Activated CD4-positive, alpha-beta T cell treated with anti-CD3 and anti-CD28 coated beads, Interleukin-10, Interleukin-2, amounts not matched to agents 100 ng/mL and 50 ng/mL, durations not matched to agents 16 hours and 8 hours (primary cell): ENCODE measurements around the gene SCGB1D1.
"Not testable (repeated sequence)": the region's sequence is repeated elsewhere in the genome, so short reads cannot be mapped to it uniquely, and the experiment has no call there.

ENCODE experiments used
- DNase-seq: peaks from one replicate; pipeline ENCODE4 v3.0.0-alpha.2; 2020

SCGB1D1 gene

GRCh38 chr11:62169448-62169847, 20.6 kb upstream of the SCGB1D1 start:
- DNase-seq: no peak

GRCh38 chr11:62169935-62170334, 20.1 kb upstream of the SCGB1D1 start:
- DNase-seq: no peak

DNA sequence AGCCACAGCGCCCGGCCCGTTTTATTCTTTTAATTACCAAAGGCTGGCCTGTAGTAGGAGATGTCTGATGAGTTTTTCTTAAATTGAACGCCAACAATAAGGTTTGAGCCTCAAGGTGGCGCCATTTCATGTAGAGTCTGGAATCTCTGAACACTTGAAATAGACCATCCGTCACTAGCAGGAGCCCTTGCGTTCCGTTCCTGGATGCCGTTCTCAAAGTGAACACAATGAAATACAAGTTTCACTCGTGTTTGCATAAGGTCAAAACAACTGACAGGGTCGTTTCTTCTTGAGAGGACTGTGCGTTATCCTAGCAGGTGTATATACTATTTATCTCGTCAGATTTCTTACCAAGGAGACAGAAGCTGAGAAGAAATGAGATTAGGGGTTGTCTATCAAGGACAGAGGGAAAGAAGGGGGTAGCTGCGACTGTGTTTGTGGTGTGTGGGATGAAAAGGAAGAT, 18.7 kb upstream of the SCGB1D1 start:
- DNase-seq: peak; percentile 78

DNA sequence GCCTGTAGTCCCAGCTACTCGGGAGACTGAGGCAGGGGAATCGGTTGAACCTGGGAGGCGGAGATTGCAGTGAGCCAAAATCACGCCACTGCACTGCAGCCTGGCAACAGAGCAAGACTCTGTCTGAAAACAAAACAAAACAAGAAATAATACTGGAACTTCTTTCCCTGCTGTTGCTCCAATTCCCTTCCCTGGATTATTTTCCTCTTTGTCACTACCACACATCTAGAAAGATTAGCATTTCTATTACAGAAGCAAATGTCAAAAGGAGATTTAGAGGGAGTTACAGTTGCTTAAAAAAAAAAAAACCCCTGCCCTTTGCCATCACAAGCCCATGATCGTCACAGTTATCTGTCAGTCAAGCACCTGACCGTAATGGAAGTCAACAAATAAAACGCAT, 17.7 kb upstream of the SCGB1D1 start:
- no peak for DNase-seq

- no peak for DNase-seq
These were observed 13.2 kb upstream of the SCGB1D1 start for GRCh38 chr11:62176766-62177165.

GRCh38 chr11:62179995-62180394, 10.0 kb upstream of the SCGB1D1 start:
- no peak for DNase-seq

- DNase-seq: no peak
These were observed 8.9 kb upstream of the SCGB1D1 start for GRCh38 chr11:62181097-62181496.

DNA sequence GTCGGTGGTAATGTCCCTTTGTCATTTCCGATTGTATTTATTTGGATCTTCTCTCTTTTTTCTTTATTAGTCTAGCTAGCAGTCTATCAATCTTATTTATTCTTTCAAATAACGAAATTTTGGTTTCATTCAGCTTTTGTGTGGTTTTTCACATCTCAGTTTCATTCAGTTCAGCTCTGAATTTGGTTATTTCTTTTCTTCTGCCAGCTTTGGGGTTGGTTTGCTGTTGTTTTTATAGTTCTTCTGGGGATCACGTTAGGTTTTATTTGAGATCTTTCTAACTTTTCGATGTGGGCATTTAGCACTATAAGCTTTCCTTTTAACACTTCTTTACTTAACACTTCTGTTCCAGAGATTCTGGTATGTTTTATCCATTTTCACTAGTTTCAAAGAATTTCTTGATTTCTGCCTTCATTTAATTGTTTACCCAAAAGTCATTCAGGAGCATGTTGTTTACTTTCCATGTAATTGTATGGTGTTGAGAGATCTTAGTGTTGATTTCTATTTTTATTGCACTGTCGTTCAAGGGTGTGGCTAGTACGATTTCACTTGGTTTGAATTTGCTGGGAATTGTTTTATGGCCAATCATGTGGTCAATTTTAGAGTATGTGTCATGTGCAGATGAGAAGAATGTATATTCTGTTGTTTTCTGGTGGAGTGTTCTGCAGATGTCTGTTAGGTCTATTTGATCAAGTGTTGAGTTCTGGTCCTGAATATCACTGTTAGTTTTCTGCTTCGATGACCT, 7.7 kb upstream of the SCGB1D1 start:
- no peak for DNase-seq

- DNase-seq: no peak
These were observed 3.8 kb upstream of the SCGB1D1 start for GRCh38 chr11:62186195-62186594.

DNA sequence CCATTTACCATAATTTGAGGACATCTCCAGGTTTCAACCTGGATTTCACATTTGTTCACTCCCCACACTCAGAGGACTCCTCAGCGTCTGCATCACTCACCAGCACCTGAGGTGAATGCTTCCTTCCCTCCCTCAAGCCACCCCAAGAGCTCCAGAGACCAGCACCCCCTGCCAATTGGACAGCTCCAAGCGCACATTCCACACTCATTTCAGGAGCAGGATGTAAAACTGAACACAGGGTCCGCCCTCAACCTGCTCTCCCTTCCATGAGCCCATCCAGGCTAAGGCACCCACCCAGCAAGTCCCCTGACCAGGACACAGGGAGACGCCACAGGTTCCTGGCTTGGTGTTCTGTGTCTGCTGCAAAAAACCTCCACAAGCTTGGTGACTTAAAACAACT, 3.9 kb downstream of the SCGB1D1 start:
- DNase-seq: no peak

GRCh38 chr11:62195010-62195409, 5.0 kb downstream of the SCGB1D1 start:
- not testable (repeated sequence) for DNase-seq

DNA sequence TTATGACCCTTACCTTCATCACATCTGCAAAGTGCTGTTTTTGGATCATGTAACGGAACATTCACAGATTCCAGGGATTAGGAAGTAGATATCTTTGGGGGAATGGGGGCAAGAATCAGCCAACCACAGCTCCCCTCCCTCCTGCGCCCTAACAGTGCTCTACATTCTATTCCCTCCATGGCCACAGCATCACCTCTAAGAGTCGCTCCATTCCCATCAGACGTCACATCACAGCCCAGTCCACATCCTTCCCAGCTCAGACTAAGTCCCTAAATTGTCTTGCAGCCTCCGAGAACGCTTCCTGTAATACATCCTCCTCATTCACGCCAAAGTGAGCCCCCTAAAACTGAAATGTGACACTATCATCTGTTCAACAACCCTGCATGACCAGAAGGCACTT, 5.9 kb downstream of the SCGB1D1 start:
- no peak for DNase-seq

DNA sequence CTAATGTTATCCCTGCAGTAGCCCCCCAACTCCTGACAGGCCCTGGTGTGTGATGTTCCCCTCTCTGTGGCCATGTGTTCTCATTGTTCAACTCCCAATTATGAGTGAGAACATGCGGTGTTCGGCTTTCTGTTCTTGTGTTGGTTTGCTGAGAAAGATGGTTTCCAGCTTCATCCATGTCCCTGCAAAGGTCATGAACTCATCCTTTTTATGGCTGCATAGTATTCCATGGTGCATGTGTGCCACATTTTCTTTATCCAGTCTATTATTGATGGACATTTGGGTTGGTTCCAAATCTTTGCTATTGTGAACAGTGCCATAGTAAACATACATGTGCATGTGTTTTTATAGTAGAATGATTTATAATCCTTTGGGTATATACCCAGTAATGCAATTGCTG, 7.4 kb downstream of the SCGB1D1 start:
- not testable (repeated sequence) for DNase-seq

DNA sequence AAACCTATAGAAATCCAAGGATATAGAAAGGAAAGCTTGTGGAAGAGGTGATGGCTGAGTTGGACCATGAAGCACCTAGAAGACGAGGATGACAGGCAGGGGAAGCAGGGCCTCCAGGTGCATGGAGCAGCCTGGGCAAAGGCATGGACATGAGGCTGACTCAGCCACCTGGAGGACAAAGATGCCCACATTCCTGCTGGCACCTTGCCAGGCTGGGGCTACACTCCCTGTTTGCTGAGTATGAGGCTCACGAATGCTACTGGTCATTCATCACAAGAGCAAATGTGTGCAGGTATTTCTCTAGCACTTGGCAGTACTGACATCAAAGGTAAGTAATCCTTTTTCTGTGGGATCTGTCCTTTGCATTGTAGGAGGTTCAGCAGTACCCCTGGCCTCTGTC, 11.4 kb downstream of the SCGB1D1 start:
- DNase-seq: no peak

DNA sequence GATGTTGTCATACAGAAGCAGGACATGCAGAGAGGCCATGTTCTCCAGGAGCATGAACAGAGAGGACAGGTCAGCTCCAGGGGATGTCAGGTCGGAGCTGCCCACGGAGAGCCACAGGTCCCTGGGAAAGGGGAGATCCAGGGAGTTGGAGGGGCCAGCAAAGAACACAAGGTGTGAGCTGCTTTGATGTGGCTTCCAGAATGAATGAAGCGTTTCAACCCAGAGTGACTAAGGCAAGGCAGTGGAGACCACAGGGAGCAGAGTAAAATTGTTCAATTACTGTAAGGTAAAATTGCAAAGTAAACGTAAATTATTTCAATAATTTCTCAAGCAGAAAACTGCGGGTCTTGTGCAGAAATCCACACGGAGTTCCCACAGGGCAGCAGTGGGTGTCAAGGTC, 12.9 kb downstream of the SCGB1D1 start:
- DNase-seq: no peak

- no peak for DNase-seq
These were observed 14.4 kb downstream of the SCGB1D1 start for GRCh38 chr11:62204430-62204829.

DNA sequence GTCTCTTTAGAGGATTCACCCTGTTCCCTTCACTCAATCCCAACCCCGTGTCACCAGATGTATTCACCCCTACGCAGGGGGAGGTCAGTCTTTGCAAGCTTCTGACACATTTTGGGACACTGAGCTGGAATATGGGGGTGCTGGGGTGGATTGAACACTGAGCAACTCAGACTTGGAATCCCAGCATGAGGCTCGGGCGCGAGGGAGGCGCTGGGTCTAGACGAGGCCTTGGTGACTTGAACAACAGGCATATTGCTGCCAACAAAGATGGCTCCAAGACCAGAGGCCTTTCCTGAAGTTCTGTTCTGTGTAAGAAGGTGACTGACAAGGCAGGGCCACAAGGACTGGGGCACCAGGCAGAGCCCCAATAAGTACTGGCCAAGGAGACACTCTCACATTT, 15.4 kb downstream of the SCGB1D1 start:
- DNase-seq: no peak

DNA sequence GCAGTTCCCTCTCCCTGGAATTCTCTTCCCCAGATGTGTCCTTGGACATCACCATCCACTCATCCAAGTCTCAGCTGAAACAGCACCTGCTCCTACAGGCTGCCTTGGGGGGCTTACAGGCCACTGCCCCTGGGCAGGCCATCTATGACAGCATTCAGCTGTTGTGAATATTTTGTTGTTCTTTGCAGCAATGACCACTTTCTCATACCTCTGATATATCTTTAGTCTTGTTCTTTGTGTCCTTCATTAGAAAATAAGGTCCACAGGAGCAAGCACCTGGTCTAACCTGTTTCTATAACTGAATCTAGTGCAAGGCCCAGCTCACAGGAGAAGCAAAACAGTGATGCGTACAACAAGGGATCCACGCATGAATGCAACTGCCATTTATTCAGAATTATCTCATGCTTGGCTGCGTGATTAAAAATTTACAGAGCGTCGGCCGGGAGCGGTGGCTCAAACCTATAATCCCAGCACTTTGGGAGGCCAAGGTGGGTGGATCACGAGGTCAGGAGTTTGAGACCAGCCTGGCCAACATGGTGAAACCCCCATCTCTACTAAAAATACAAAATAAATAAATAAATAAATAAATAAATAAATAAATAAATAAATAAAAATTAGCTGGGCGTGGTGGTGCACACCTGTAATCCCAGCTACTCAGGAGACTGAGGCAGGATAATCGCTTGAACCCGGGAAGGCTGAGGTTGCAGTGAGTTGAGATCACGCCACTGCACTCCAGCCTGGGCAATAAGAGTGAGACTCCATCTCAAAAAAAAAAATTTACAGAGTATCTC, 16.5 kb downstream of the SCGB1D1 start:
- DNase-seq: not testable (repeated sequence)

GRCh38 chr11:62208785-62209144, 18.7 kb downstream of the SCGB1D1 start:
- DNase-seq: no peak

- peak; percentile 8 for DNase-seq
These were observed 27.3 kb downstream of the SCGB1D1 start for GRCh38 chr11:62217191-62217748.

DNA sequence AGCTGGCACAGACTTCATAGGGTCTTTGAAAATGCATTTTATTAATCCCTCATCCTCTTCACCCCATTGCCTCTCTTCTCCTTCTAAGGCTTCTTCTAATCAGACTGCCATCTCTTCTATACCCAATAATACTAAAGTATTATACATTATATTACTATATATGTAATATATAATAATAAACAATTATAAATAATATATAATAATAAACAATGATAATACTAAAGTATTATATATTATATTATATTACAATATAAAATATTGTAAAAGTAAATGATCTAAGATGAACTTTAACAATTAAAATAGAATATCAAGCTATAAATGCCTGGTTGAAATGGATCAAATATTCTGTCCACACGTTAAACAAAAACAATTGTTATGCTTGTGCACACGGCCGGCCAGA, 31.5 kb downstream of the SCGB1D1 start:
- DNase-seq: no peak

DNA sequence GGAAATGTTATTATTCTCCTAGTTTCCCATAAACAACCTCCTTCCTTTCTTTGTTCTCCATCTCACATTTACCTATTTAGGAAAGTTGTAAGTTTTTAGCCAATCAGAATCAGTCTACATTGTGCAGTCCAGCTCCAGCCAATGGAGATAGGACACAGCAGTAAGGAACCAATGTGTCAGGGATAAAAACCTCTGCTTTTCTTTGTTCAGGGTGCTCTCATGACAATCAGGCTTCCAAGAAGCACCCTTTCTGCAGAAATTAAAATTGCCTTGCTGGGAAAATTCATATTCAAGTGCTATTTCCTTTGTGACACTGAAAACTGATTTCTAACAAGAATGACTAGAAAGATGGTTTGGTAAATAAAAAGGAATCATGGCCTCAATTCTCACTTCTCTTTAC, 33.1 kb downstream of the SCGB1D1 start:
- DNase-seq: no peak

DNA sequence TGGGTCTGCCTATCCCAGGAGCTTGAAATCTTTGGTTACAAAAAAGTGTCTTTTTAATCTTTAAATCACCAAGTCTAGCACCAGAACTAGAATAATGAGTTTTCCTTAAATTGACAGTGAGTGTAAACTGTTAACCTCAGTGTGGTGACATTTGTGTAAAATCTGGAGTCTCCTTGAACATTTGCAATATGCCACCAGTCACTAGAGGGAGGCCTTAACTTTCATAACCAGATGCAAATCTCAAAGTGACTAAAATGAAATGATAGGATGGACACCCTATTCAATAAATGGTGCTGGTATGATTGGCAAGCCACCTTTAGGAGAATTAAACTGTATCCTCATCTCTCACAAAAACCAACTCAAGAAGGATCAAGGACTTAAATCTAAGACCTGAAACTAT, 43.7 kb downstream of the SCGB1D1 start:
- DNase-seq: peak; percentile 26

DNA sequence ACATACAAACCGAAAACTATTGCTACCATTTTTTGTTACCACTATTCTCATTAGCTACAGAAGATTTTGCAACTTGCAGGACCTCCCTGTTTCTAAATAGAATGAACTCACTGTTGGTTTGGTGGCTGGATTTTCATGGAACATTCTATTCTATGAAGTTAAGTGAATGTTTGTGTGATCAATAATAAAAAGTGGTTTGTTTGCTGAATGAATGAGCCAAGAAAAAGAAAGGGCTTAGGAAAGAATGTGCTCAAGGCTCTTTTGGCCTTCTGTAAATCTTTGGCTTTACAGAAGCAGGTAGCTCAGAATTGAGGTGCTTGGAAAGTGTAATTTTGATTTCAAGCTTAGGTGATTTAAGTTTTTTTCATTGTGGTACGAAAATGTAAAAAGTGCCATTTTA, 46.2 kb downstream of the SCGB1D1 start:
- DNase-seq: no peak
